ENCODE data around the gene ALK.

ALK gene

GRCh38 chr2:29567906-29568520 lies 353.4 kb downstream of the ALK start:
- no peak for FAIRE-seq

- no peak for FAIRE-seq
Observed at GRCh38 chr2:29563697-29564096, 357.7 kb downstream of the ALK start.

GRCh38 chr2:29562896-29563295 lies 358.5 kb downstream of the ALK start:
- FAIRE-seq = no peak

- no peak for FAIRE-seq
Observed at GRCh38 chr2:29562319-29562718, 359.1 kb downstream of the ALK start.

GRCh38 chr2:29561628-29562027 lies 359.8 kb downstream of the ALK start:
- FAIRE-seq = no peak

- no peak for FAIRE-seq
Observed at GRCh38 chr2:29561181-29561580, 360.2 kb downstream of the ALK start.

- no peak for FAIRE-seq
Observed at GRCh38 chr2:29560566-29560965, 360.8 kb downstream of the ALK start.

DNA sequence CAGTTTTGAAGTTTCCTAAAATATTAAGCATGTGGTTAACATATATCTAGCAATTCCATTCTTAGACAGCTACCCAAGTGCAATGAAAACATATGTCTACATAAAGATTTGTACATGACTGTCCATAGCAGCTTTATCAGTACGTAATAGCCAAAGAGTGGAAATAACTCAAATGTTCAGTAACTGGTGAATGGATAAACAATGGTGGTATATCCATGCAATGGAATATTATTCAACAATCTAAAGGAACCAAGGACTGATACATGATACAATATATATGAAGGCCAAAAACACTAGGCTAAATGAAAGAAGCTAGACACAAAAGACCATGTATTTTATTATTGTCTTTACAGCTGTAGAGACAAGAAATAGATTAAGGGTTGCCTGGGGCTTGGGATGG lies 361.4 kb downstream of the ALK start:
- FAIRE-seq = no peak

GRCh38 chr2:29559578-29559977 lies 361.8 kb downstream of the ALK start:
- no peak for FAIRE-seq

DNA sequence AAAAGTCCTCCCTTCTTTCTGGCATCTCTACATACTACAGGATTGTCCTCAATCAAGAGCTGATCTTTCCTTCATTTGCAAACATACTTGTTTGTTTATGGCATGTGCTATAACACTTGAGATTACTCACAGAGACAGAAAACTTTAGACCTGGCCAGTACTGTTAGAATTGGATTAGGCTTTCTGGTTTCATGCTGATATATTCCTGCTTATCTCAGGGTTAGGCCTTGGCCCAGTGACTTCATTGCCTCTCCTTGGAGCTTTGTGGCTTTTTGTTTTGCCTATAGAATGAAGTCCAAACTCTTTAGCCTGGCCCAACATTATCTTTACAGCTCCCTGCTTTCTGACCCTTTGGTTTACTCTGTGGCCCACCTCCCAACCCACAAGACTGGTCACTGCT lies 363.3 kb downstream of the ALK start:
- FAIRE-seq = no peak

DNA sequence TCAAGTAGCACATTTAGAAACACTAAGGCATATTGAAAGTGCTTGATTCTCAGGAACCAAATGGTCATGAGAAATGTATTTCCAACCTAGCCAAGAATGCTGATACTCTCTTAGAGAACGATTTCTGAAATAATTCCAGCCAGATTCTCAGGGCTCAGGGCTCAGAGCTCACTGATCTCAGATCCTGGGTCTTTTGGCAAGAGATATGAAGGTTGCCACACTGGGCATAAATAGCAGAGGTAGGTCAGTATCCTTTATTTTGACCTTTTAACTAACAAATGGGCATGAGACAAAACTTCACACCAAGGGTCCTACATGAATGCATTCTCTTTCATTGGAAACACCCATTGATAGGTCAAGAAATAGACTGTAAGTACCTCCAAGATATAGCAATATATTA lies 364.1 kb downstream of the ALK start:
- FAIRE-seq = no peak

DNA sequence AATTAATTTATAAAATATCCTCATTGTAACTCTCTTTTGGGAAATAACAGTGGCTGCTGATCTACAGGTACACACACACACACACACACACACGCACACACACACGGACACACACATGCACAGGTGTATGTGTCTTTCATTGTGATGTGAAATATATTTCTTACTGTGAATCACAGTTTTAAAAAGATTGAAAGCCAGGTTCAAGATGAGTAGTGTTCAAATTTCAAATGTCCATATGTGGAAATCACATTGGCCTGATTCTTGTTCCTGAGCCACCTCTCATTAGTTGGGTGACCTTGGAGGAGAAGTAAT lies 372.4 kb downstream of the ALK start:
- FAIRE-seq = no peak

DNA sequence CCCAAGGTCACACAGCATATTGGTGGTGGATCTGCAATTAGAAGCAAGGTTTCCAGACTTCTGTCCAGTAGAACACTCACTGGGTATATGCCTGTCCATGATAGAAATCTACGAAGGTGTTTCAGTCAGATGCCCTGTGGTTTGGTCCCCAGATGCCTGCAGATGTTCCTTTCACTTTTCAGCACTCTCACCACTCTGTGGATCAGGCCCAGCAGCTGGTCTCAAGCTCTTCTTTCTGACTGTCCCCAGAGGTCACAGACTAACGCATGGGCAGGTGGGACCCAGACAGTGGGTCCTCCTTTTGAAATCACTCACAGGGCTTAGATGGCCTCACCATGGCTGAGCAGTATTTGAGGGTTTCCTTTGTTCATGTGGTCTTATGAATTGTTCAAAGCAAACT lies 376.5 kb downstream of the ALK start:
- no peak for FAIRE-seq

- no peak for FAIRE-seq
Observed at GRCh38 chr2:29544031-29544430, 377.4 kb downstream of the ALK start.

GRCh38 chr2:29535188-29535587 lies 386.2 kb downstream of the ALK start:
- no peak for FAIRE-seq

- no peak for FAIRE-seq
Observed at GRCh38 chr2:29532436-29532835, 388.9 kb downstream of the ALK start.

DNA sequence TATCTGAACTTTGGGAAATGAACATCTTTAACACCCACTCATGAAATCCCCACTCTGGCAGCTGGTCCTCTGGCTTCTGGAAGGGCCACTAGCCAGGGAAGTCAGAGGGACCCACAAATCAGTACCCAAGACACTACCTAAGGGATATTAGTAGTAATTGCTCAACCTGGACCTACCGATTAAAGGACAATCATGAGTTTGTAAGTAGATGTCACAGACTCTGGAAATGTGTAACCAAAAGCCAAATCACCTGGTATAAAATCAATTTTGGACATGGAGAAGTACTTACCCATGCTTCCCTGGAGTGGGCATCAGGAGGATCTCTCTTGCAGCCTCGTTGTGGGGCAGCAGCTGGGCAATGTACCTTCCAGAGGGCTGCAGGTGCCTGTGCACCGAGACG lies 389.8 kb downstream of the ALK start:
- no peak for FAIRE-seq

GRCh38 chr2:29530281-29530680 lies 391.1 kb downstream of the ALK start:
- FAIRE-seq = no peak

DNA sequence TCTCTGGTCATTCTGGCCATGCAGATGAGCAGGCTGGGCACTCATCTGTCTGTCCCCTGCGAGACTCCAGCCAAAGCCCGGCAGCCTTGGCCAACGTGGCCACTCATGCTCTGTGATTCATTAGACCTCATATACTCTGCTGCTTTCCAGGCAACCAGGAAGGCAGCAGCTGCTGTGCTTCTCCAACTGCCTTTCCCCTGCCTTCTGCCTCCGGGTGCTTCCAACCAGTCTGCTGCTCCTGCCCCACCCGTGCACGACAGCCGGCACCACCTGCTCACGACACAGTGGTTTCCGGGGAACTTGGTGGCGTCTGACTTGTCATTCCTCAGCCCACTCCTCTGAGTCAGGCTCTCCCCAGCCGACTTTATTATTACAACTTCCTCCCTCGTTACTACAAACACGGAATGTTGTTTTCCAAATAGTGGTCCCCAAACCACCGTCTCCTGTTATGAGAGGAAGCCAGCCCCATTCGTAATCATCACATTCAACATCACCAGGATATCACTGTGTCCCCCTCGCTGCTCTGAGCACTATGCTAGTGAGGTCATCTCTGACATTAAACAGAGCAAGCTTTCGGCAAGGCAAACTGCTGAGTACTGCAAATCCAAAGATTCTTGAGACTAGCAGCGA lies 392.4 kb downstream of the ALK start:
- no peak for FAIRE-seq

DNA sequence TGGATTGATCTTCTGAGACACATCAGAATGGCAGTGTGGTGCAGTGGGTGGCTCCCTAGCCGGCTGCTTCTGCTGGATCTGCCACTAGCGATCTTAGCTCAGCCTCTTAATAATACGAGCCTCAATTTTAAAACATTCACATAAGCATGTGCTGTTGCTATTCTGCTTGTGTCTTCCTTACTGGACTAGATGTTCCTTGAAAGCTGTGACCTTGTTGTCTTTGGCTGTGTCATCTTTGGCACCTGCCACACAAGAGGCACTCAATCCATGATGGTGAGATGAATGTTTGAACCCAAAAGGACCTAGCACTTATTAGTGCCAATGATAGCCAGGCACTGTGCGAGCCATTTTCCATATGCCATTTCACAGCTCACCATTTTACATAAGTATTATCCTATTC lies 393.0 kb downstream of the ALK start:
- FAIRE-seq = no peak

DNA sequence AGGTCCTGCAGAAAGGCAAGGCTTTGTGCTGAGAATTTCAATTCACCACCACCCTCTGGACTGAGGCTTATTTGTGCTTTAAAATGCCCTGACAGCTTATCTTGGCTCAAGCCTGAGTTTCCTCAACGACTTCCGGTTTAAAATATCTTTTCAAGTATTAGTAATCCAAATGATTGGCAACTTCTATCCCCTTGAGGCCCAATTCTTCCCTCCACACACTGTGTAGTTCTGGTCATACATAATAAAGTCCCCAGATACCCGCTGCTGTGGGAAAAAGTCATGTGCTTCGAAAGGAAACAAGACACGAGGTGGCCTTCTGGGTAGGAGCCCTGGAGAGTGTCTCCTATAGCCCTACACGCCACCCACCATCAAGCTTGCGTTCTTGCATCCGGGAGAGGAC lies 393.4 kb downstream of the ALK start:
- no peak for FAIRE-seq

DNA sequence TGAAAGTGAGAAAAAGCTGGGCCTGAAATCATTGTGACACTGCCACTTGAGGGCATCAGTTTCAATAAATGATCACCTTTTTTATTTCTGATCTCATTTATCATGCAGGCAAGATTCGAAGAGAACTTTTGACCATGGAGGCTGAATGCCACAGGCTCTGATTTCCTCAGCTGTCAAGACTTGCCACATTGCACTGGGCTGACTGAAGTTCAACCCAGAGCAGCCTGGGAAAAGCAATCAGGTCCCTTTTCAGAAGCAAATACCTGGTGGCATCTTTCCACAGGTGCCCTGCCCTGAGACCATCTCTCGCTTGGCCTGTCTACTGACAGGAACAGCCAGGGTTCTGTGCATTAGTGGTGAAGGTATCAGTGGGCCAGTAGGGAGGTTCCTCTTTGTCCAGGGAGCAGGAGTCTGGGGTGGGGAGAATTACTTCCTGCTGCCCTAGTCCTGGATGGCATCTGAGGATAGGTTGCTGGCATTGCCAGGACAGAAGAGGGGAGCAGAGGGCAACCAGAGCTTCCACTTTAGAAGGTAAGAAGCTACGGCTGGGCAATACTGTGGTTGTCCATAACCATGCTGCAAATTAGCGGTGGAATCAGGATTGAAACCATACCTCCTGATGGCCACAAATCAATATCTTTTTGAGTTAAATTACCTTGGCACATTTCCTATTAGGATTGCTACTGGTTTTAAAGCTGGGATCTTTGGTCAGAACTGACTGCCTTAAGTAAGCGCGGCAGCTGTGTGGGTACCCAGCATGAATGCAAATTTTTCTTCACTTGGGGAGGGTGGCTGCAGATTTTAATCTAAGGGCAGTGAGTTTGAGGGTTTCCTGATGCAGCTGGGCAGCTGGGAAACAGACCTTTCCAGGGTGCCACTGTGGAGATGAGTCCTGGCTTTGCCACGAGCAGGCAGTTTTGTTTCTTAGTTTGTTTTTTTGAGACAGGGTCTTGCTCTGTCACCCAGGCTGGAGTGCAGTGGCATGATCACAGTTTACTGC lies 394.5 kb downstream of the ALK start:
- no peak for FAIRE-seq

- FAIRE-seq = no peak
Observed at GRCh38 chr2:29525921-29526320, 395.5 kb downstream of the ALK start.

DNA sequence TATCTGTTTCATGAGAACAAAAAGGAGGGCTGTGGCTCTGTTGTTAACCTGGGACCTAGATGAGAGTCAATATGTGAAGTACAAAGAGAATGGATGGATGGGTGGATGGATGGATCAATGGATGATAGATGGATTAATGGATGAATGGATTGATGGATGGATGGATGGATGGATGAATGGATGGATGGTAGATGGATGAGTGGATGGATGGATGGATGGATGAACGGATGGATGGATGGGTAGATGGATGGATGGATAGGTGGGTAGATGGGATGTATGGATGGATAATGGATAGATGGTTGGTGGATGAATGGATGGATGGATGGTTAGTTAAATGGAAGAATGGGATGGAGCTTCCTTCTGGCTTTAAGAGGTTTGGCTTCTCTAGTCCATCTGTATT lies 396.7 kb downstream of the ALK start:
- no peak for FAIRE-seq
